Fibroblast of mammary gland (primary cell): Measurements from ENCODE around the gene RUNX3.

Source experiments
- DNase-seq: peaks from one replicate; pipeline ENCODE4 v3.0.0-alpha.2; 2010; ENCODE audit warnings: low read depth
- H3K4me3 ChIP-seq: 2 replicates; pipeline ENCODE4 v1.5.1; 2011; ENCODE audit warnings: low read depth, mild to moderate bottlenecking, low read length, moderate library complexity; ENCODE audit not compliant: control insufficient read depth
- CTCF ChIP-seq: conservative IDR thresholded peaks from 2 replicates; pipeline ENCODE4 v1.5.1; 2011; ENCODE audit warnings: low read depth, low read length, inconsistent platforms; ENCODE audit not compliant: control insufficient read depth, insufficient read depth

Gene RUNX3

GRCh38 chr1:24850328-24850920 is 79.7 kb downstream of the RUNX3 start:
- no peak for TF ChIP-seq CTCF
- DNase-seq, result peak; percentile 35

GRCh38 chr1:24849672-24850295 is 80.3 kb downstream of the RUNX3 start:
- DNase-seq, result peak; percentile 35
- no peak overlapping the region for H3K4me3 ChIP-seq
- no peak for TF ChIP-seq CTCF

More at GRCh38 chr1:24850328-24850920, 79.7 kb downstream of the RUNX3 start:
- no peak overlapping the region for H3K4me3 ChIP-seq
